NCI-H1694 (cell line): ENCODE results near the gene RPTN.

Experiments used
- DNase-seq: peaks from one replicate; lab custom pipeline; 2025; lab: John Stamatoyannopoulos, UW

The RPTN gene

GRCh38 chr1:152111515-152111968 is 47.5 kb downstream of the RPTN start:
- peak; percentile 75 for DNase-seq

- DNase-seq: peak; percentile 50
Measured at GRCh38 chr1:152110860-152111514, 48.0 kb downstream of the RPTN start.

DNA sequence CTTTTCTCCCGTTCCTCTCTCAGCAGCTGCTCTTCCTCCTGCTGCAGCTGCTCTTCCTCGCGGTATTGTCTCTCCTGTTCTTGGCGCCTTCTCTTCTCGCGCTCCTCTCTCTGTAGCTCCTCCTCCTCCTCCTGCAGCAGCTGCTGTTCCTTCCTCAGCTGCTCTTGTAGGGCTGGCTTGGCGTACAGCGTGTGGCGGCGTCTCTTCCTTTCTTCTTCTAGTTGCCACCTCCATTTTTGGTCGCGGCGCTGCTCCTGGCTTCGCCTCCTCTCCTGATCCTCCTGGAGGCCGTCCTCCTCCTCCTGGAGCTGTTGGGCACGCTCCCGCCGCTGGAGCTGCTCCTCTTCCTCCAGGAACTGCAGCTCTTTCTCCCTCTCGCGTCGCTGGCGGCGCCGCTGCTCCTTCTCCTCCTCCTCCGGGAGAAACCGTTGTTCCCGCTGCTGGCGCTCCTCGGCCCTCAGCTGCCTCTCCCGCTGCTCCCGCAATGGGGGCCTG is 48.6 kb downstream of the RPTN start:
- no peak for DNase-seq

- DNase-seq: no peak
Measured at GRCh38 chr1:152109998-152110294, 49.1 kb downstream of the RPTN start.

DNA sequence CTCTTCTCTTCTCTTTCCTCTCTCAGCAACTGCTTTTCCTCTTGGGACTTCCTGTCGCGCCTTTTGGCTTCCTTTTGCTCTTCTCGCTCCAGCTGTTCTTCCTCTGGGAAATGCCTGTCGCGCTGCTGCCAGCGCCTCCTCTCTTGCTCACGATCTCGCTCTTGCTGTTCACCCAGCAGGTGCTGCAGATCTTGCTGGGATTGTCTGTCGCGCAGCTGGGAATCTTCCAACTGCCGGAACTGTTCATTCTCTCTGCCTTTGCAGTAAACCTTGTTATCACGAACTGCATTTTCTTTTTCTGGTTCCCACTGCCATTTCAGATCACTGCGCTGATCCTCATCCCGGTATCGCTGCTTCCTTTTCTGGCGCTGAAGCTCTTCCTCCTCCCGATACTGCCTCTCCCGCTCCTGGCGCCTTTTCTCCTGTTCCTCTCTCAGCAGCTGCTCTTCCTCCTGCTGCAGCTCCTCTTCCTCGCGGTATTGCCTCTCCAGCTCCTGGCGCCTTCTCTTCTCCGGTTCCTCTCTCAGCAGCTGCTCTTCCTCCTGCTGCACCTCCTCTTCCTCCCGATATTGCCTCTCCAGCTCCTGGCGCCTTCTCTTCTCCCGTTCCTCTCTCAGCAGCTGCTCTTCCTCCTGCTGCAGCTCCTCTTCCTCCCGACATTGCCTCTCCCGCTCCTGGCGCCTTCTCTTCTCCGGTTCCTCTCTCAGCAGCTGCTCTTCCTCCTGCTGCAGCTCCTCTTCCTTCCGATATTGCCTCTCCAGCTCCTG is 49.6 kb downstream of the RPTN start:
- no peak for DNase-seq

DNA sequence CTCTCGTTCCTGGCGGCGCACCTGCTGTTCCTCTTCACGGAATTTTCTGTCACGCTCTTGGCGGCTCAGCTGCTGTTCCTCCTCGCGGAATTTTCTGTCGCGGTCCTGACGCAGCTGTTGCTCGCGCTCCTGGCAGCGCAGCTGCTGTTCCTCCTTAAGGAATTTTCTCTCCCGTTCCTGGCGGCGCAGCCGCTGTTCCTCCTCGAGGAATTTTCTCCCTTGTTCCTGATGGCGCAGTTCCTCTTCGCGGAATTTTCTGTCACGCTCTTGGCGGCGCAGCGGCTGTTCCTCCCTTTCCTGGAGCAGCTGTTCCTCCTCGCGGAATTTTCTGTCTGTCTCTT is 50.2 kb downstream of the RPTN start:
- no peak for DNase-seq

DNA sequence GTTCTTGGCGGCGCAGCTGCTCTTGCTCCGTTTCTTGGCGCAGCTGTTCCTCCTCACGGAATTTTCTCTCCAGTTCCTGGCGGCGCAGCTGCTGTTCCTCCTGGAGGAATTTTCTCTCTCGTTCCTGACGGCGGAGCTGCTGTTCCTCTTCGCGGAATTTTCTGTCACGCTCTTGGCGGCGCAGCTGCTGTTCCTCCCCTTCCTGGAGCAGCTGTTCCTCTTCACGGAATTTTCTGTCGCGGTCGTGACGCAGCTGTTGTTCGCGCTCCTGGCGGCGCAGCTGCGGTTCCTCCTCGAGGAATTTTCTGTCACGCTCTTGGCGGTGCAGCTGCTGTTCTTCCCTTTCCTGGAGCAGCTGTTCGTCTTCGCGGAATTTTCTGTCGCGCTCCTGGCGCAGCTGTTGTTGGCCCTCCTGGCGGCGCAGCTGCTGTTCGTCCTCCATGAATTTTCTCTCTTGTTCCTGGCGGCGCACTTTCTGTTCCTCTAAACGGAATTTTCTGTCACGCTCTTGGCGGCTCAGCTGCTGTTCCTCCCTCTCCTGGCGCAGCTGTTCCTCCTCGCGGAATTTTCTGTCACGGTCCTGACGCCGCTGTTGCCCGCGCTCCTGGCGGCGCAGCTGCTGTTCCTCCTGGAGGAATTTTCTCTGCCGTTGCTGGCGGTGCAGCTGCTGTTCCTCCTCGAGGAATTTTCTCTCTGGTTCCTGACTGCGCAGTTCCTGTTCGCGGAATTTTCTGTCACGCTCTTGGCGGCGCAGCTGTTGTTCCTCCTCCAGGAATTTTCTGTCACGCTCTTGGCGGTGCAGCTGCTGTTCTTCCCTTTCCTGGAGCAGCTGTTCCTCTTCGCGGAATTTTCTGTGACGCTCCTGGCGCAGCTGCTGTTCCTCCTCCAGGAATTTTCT is 50.8 kb downstream of the RPTN start:
- no peak for DNase-seq

DNA sequence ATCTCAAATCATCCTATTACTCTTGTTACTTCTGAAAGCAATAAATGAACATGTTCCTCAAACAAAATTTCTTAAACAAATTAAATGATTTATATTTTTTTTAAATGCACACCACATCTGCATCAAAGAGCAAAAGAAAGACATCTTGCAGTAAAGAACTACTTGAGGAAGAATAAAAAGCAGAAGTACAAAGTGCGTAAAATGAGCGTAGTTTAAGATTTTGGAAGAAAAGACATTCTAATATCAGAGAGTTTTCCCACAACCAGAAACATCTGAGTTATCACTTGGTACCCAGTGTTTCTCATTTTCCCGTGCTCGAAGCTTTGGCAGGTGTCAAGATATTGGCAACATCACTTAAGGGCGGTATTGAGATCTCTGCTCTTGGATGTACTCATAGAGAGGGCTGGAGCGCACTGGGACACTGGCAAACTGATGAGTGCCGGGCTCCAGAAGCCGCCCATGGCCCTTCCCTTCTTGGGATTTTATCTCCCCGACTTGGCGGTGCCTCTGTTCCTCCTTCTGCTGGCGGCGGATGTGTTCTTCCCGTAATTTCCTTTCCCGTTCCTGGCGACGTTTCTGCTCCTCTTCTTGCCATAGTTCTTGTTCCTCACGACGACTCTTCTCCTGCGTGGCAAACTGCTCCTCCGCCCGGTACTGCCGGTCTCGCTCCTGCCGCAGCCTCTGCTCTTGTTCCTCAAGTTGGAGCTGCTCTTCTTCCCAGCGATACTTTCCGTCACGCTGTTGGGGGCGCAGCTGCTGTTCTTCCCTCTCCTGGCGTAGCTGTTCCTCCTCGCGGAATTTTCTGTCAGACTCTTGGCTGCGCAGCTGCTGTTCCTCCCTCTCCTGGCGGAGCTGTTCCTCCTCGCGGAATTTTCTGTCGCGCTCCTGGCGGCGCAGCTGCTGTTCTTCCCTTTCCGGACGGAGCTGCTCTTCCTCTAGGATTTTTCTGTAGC is 51.7 kb downstream of the RPTN start:
- no peak for DNase-seq

- DNase-seq: no peak
Measured at GRCh38 chr1:152104854-152105253, 54.2 kb downstream of the RPTN start.
